Astrocyte of the spinal cord (primary cell): ENCODE data around the gene A1BG.
A peak's percentile ranks its signal among the peaks of the same experiment; 100 is the strongest.

Experiments
- DNase-seq: peaks from one replicate; pipeline ENCODE4 v3.0.0; 2011; ENCODE audit warnings: low read depth, low spot score
- H3K4me3 ChIP-seq: 2 replicates; pipeline ENCODE4 v1.5.1; 2011; ENCODE audit warnings: low read depth, mild to moderate bottlenecking, low read length, moderate library complexity
- in situ Hi-C: cut with HindIII; loops from 2 replicates; pipeline ENCODE4 v1.10.0; 2017; ENCODE audit warnings: low sequenced_read_pairs
- TF ChIP-seq, protein P1 (sequence below): IDR thresholded peaks from 2 replicates; pipeline ENCODE4 v1.5.1; 2012; ENCODE audit warnings: low read depth, mild to moderate bottlenecking, low read length, inconsistent platforms

The A1BG gene

DNA sequence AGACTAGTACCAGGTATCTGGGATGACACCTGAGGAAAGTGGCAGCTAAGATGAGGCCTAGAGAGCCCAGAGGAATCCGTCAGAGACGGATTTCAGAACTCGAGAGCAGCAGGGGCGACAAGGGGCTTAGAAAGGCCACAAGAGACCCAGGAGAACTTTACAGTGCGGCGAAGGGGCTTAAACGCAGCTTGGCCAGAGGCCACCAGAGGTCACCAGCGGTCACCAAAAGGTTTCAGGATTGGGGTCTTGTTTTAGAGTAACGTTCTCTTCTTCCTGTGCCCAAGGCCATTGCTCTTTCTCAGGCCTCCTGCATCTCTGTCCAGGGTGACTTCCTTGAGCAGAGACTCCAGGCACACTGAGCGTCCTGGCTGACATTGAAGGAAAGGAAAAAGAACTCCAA, 24.3 kb downstream of the A1BG start:
- H3K4me3 ChIP-seq: no peak overlapping the region
- TF ChIP-seq, protein P1, sequence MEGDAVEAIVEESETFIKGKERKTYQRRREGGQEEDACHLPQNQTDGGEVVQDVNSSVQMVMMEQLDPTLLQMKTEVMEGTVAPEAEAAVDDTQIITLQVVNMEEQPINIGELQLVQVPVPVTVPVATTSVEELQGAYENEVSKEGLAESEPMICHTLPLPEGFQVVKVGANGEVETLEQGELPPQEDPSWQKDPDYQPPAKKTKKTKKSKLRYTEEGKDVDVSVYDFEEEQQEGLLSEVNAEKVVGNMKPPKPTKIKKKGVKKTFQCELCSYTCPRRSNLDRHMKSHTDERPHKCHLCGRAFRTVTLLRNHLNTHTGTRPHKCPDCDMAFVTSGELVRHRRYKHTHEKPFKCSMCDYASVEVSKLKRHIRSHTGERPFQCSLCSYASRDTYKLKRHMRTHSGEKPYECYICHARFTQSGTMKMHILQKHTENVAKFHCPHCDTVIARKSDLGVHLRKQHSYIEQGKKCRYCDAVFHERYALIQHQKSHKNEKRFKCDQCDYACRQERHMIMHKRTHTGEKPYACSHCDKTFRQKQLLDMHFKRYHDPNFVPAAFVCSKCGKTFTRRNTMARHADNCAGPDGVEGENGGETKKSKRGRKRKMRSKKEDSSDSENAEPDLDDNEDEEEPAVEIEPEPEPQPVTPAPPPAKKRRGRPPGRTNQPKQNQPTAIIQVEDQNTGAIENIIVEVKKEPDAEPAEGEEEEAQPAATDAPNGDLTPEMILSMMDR: peak; percentile 4
- no peak for DNase-seq
- in situ Hi-C loops: no loop called here

DNA sequence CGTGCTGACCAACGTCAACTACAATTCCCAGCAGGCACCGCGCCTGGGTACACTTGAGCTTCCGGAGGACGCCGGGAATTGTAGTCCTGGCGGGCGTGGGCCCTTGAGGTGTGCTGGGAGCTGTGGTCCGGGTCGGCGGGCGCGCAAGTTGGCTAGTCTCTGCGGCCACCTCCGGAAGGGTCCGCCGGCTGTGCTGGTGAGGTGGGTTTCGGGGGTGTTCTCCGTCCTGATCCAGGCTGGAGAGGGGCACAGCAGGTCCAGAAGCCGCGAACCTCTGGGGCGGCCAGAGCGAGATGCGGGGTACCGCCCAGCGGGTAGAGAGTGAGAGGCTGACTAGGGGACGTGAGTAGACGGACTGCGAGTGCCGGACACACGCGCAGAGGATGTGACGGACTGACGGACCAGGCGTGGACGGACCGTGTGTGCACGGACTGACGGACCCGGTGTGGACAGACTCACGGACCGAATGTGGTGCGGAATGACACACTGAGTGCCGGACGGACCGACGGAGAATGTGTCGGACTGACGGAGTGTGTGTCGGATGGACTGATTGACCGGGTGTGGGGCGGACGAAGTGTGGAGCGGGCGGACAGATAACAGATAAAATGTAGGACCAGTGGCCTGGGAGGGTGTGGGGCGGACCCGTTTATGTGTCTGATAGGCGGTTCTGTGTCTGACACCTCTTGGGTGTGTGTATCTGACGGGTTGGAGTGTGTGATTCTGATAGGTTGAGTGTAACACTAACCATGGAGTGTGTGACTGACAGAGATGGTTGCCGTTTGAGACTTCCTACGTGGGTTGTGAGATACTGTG, 26.2 kb downstream of the A1BG start, which contains the start of gene ZSCAN22:
ZSCAN22 (plus strand) TSS at position 81 of the 813 bp plus-strand sequence. CDS start 7,809 bp downstream, outside the sequence.
- TF ChIP-seq, protein P1: no peak
- in situ Hi-C loops: no loop called here
- DNase-seq: peak; percentile 97
- H3K4me3 ChIP-seq: peak within 1 kb of the TSS; percentile 84

GRCh38 chr19:58326501-58326913, 26.8 kb downstream of the A1BG start:
- peak overlapping the region; percentile 84 for H3K4me3 ChIP-seq
- in situ Hi-C loops: no loop called here
- TF ChIP-seq, protein P1: no peak
- DNase-seq: no peak

DNA sequence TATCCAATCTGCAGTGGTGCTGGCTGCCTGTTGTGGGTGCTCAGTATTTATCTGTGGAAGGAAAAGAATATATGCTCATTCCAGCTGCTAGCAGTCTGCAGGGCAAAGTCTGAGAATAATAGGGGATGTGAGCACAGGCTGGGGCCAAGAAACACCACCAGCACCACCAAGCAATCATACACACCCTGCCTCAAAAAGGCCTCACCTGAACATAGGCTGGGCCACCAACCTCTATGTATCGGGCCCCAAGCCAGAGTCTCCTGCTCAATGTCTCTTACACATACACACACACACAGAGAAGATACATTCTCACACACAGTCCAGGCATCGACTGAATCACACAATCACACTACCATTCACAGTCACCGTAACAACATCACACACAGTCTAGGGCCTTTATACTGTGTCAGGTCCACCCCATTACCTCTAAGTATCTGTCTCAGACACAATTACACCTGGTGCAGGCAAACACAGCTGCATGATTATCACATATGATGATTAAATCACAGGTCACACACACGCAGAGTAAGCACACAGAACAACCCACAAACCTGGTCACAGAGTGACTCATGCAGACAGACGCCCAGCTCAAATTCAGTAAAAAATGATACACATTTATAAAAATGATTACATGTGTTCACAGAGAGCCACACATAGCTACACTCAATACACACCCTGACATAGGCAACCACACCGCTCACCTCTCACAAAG, 27.8 kb downstream of the A1BG start:
- no peak for DNase-seq
- in situ Hi-C loops: no loop called here
- TF ChIP-seq, protein P1: no peak
- peak overlapping the region; percentile 84 for H3K4me3 ChIP-seq

DNA sequence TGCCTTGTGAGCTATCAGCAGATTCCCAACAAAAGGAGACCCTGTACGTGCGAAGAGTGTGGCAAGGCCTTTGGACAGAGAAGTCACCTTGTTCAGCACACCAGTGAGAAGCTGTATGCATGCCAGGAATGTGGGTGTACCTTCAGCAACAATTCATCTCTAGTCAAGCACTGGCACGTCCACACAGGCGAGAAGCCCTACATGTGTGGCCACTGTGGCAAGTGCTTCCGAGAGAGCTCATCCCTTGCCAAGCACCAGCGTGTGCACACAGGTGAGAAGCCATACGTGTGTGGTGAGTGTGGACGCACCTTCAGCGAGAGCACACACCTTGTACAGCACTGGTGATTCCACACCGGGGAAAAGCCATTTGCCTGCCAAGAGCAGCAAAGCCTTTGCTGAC, 34.1 kb downstream of the A1BG start:
- DNase-seq: no peak
- TF ChIP-seq, protein P1: no peak

GRCh38 chr19:58318297-58318696, 35.0 kb downstream of the A1BG start:
- DNase-seq: no peak
- TF ChIP-seq, protein P1: no peak
- no peak overlapping the region for H3K4me3 ChIP-seq
- in situ Hi-C loops: no loop called here

More for the DNA sequence above, 34.1 kb downstream of the A1BG start:
- in situ Hi-C loops: no loop called here
- H3K4me3 ChIP-seq: no peak overlapping the region
